ENCODE data around the gene COTL1.

Gene COTL1

GRCh38 chr16:84537491-84538151, 80.3 kb downstream of the COTL1 start:
- no peak overlapping the region for H3K27ac ChIP-seq
- H3K4me3 ChIP-seq (IDR thresholded peaks at IDR 0.05; ENCODE audit: insufficient read depth, low read depth, low read length), result no peak overlapping the region
- H3K36me3 ChIP-seq (ENCODE audit: insufficient read depth), result no peaks in the 10 kb centered on the region
- H3K4me2 ChIP-seq, result no peak overlapping the region
- peaks cover 41% of the 10 kb centered on the region for H3K27me3 ChIP-seq (ENCODE audit: insufficient read depth, low read depth)
- H4K20me1 ChIP-seq (ENCODE audit: insufficient read depth), result no peaks in the 10 kb centered on the region
- H3K4me1 ChIP-seq (ENCODE audit: low read depth, poor library complexity, severe bottlenecking), result no peaks in the 10 kb centered on the region
- H2AFZ ChIP-seq (ENCODE audit: low read depth), result no peak overlapping the region
- no peak for TF ChIP-seq CTCF (conservative IDR thresholded peaks at IDR 0.05; ENCODE audit: low read depth, low read length)
- no peak overlapping the region for H3K9ac ChIP-seq
- no peaks in the 10 kb centered on the region for H3K79me2 ChIP-seq (ENCODE audit: insufficient read depth, low read depth)

DNA sequence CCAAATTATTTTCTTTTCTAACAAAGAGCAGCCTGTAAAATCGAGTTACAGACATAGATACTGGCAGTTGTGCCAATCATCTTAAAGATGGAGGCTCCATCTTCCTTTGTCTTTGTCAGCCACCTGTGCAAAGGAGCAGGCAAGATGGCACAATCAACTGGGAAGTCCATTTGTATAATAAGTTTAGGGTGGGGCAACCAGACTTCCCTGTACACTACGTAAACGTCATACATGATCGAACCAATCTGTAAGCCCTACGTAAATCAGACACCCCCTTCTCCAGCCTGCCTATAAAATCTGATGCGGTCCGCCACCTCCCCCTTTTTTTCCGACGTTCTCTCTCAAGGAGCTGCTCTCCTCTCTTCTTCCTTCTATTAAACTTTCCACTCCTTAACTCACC, 82.0 kb downstream of the COTL1 start:
- Histone ChIP-seq H3K27ac (no peak overlapping the region), H3K27me3 (ENCODE audit: insufficient read depth, low read depth) (peaks cover 40% of the 10 kb centered on the region), H3K4me1 (ENCODE audit: low read depth, poor library complexity, severe bottlenecking) (no peaks in the 10 kb centered on the region), H3K4me3 (IDR thresholded peaks at IDR 0.05; ENCODE audit: insufficient read depth, low read depth, low read length) (no peak overlapping the region), H4K20me1 (ENCODE audit: insufficient read depth) (no peaks in the 10 kb centered on the region), H3K9ac (no peak overlapping the region), H3K36me3 (ENCODE audit: insufficient read depth) (no peaks in the 10 kb centered on the region), H3K4me2 (no peak overlapping the region), H2AFZ (ENCODE audit: low read depth) (no peak overlapping the region), H3K79me2 (ENCODE audit: insufficient read depth, low read depth) (no peaks in the 10 kb centered on the region)
- TF ChIP-seq CTCF (conservative IDR thresholded peaks at IDR 0.05; ENCODE audit: low read depth, low read length), result no peak

- Histone ChIP-seq H3K4me3 (IDR thresholded peaks at IDR 0.05; ENCODE audit: insufficient read depth, low read depth, low read length) (no peak overlapping the region), H4K20me1 (ENCODE audit: insufficient read depth) (no peaks in the 10 kb centered on the region), H3K79me2 (ENCODE audit: insufficient read depth, low read depth) (no peaks in the 10 kb centered on the region), H3K9ac (no peak overlapping the region), H2AFZ (ENCODE audit: low read depth) (no peak overlapping the region), H3K27me3 (ENCODE audit: insufficient read depth, low read depth) (peaks cover 40% of the 10 kb centered on the region), H3K4me1 (ENCODE audit: low read depth, poor library complexity, severe bottlenecking) (no peaks in the 10 kb centered on the region), H3K4me2 (no peak overlapping the region), H3K27ac (no peak overlapping the region), H3K36me3 (ENCODE audit: insufficient read depth) (no peaks in the 10 kb centered on the region)
- TF ChIP-seq CTCF (conservative IDR thresholded peaks at IDR 0.05; ENCODE audit: low read depth, low read length), result no peak
These were observed 82.5 kb downstream of the COTL1 start for GRCh38 chr16:84535408-84535807.

DNA sequence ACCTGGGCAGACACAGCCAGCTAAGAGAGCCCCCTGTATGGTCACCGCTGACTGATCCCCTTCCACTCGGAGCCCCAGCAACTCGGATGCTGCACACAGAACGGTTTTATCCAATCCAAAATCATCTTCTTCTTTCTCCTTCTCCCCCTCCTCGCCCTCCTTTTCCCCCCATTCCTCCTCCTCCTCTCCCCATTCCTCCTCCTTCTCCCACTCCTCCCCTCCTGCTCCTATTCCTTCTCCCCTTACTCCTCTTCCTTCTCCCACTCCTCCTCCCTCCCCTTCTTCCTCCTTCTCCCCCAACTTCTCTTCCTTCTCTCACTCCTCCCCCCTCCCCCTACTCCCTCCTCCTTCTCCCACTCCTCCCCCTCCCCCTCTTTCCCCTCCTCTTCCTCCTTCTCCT, 83.1 kb downstream of the COTL1 start:
- no peak overlapping the region for H3K4me3 ChIP-seq (IDR thresholded peaks at IDR 0.05; ENCODE audit: insufficient read depth, low read depth, low read length)
- no peaks in the 10 kb centered on the region for H3K79me2 ChIP-seq (ENCODE audit: insufficient read depth, low read depth)
- H3K27ac ChIP-seq, result no peak overlapping the region
- no peaks in the 10 kb centered on the region for H3K4me1 ChIP-seq (ENCODE audit: low read depth, poor library complexity, severe bottlenecking)
- H4K20me1 ChIP-seq (ENCODE audit: insufficient read depth), result no peaks in the 10 kb centered on the region
- TF ChIP-seq CTCF (conservative IDR thresholded peaks at IDR 0.05; ENCODE audit: low read depth, low read length), result no peak
- no peaks in the 10 kb centered on the region for H3K36me3 ChIP-seq (ENCODE audit: insufficient read depth)
- no peak overlapping the region for H3K9ac ChIP-seq
- H2AFZ ChIP-seq (ENCODE audit: low read depth), result no peak overlapping the region
- peaks cover 40% of the 10 kb centered on the region for H3K27me3 ChIP-seq (ENCODE audit: insufficient read depth, low read depth)
- H3K4me2 ChIP-seq, result no peak overlapping the region
